SK-N-SH (cell line): ENCODE measurements around the gene SCAMP2.

Experiments used
- CHD2 ChIP-seq: fragments of 150-350 bp; IDR thresholded peaks from 2 replicates; pipeline ENCODE4 v1.6.1; 2018; ENCODE audit warnings: low read length; ENCODE audit not compliant: partially characterized antibody
- CTCF ChIP-seq: fragments of 200-600 bp; sonication (generic); IDR thresholded peaks from 2 replicates; pipeline ENCODE4 v1.6.1; 2017; ENCODE audit warnings: antibody characterized with exemption, mild to moderate bottlenecking, moderate library complexity
- NRF1 ChIP-seq: IDR thresholded peaks from 2 replicates; pipeline ENCODE4 v1.6.1; 2012; ENCODE audit warnings: low read depth, mild to moderate bottlenecking, low read length
- POLR2AphosphoS5 ChIP-seq: IDR thresholded peaks from 2 replicates; pipeline ENCODE4 v1.6.1; 2012; ENCODE audit warnings: low read depth, low read length
- RAD21 ChIP-seq: IDR thresholded peaks from 2 replicates; pipeline ENCODE4 v1.6.1; 2012; ENCODE audit warnings: mild to moderate bottlenecking, low read length
- RCOR1 ChIP-seq: fragments of 150-350 bp; IDR thresholded peaks from 2 replicates; pipeline ENCODE4 v1.6.1; 2017; ENCODE audit warnings: antibody characterized with exemption, low read length
- SIN3A ChIP-seq: IDR thresholded peaks from 2 replicates; pipeline ENCODE4 v1.6.1; 2012; ENCODE audit warnings: low read depth, mild to moderate bottlenecking, low read length, moderate library complexity, borderline replicate concordance
- SMC3 ChIP-seq: IDR thresholded peaks from 2 replicates; pipeline ENCODE4 v1.6.1; 2012; ENCODE audit warnings: low read depth, low read length, improper control_type of control experiment
- TAF1 ChIP-seq: IDR thresholded peaks from 2 replicates; pipeline ENCODE4 v1.6.1; 2012; ENCODE audit warnings: low read depth, mild to moderate bottlenecking, low read length, moderate library complexity, borderline replicate concordance
- TF ChIP-seq, protein P1 (sequence below): IDR thresholded peaks from 2 replicates; pipeline ENCODE4 v1.4.0; 2012; ENCODE audit warnings: low read depth

DNA sequence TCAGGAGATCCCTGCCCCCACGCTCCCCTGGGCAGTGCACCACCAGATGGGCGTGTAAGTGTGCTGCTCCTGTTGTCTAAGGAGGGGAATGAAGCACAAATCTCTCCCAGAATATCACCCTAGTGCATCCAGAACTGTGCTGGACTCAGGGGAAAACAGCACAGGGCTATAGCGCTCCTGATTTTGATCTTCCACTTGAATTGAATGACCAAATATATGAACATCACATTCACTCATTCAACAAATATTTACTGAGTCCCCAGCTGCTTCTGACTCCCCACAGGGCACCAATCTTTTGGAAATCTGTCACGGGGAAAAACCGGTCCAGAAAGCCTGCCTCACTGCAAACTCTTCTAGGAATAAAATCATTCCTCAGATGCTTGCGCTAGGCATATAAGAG lies 44.3 kb downstream of the SCAMP2 start:
- no peak for TF ChIP-seq SIN3A
- TF ChIP-seq POLR2AphosphoS5, result no peak
- TF ChIP-seq, protein P1, sequence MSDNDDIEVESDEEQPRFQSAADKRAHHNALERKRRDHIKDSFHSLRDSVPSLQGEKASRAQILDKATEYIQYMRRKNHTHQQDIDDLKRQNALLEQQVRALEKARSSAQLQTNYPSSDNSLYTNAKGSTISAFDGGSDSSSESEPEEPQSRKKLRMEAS, result no peak
- TF ChIP-seq RAD21, result no peak
- no peak for TF ChIP-seq SMC3
- TF ChIP-seq CTCF, result no peak
- no peak for TF ChIP-seq RCOR1
- no peak for TF ChIP-seq NRF1
- no peak for TF ChIP-seq CHD2
- TF ChIP-seq TAF1, result no peak
